Measurements from ENCODE around the gene SAMD10.

DNA sequence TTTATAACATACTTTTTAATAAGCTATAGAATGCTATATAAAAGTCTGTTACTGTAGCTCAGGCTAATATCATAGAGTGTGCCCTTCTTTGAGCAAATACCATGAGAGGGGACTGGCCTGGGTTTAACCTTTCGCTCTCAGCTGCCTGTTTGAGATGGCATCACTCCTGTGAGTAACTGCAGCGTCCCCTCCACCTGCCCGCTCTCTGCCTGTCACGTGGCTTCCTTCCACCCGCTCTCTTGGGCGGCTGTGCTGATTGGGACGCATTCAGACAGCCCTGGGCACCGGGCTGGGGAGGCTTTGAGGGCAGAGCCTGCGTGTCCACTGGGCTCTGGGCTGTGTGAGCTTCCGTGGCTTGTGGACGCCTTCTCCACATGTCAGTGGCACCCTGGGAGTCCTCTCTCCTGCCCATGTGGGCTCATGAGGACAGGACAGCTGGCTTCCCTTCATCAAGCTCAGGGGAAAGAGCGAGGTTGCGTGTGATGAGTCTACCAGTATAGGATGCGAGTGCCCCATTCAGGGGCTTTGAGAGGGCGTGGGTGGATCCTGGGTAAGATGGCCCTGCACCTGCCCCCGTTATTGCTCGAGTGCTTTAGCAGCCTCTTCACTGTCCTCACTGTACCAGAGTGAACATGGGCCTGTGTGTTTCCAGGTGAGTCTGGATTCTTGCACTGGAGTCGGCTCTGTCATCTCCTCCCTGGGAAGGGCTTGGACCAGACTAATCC, 45.8 kb upstream of the SAMD10 start:
- TF ChIP-seq, protein P1, sequence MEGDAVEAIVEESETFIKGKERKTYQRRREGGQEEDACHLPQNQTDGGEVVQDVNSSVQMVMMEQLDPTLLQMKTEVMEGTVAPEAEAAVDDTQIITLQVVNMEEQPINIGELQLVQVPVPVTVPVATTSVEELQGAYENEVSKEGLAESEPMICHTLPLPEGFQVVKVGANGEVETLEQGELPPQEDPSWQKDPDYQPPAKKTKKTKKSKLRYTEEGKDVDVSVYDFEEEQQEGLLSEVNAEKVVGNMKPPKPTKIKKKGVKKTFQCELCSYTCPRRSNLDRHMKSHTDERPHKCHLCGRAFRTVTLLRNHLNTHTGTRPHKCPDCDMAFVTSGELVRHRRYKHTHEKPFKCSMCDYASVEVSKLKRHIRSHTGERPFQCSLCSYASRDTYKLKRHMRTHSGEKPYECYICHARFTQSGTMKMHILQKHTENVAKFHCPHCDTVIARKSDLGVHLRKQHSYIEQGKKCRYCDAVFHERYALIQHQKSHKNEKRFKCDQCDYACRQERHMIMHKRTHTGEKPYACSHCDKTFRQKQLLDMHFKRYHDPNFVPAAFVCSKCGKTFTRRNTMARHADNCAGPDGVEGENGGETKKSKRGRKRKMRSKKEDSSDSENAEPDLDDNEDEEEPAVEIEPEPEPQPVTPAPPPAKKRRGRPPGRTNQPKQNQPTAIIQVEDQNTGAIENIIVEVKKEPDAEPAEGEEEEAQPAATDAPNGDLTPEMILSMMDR (IDR thresholded peaks at IDR 0.05) = no peak
- TF ChIP-seq POLR2A (IDR thresholded peaks at IDR 0.05) (no peak), POLR2AphosphoS5 (IDR thresholded peaks at IDR 0.05) (no peak)

All from stomach (tissue), 4 donors.